ENCODE measurements around the gene ARHGAP15.

Gene ARHGAP15

GRCh38 chr2:143371616-143372015, 242.4 kb downstream of the ARHGAP15 start:
- Histone ChIP-seq H3K27ac (ENCODE audit: low read length) (no peak overlapping the region), H3K9me3 (replicated peaks; ENCODE audit: insufficient read depth, low read length) (no peaks in the 10 kb centered on the region), H3K4me2 (ENCODE audit: low read depth, low read length) (no peak overlapping the region), H3K4me3 (ENCODE audit: low read length) (no peak overlapping the region), H4K20me1 (ENCODE audit: insufficient read depth, low read length) (no peaks in the 10 kb centered on the region), H3F3A (ENCODE audit: insufficient read depth, low read length) (no peaks in the 10 kb centered on the region), H3K9ac (ENCODE audit: low read length) (no peak overlapping the region), H3K79me2 (ENCODE audit: low read length) (no peaks in the 10 kb centered on the region), H3K9me2 (replicated peaks; ENCODE audit: insufficient read depth, low read length) (no peaks in the 10 kb centered on the region), H3K36me3 (replicated peaks; ENCODE audit: insufficient read depth, low read length) (no peaks in the 10 kb centered on the region), H2AFZ (ENCODE audit: low read length) (no peak overlapping the region), H3K27me3 (replicated peaks; ENCODE audit: insufficient read depth, low read length) (no peaks in the 10 kb centered on the region), H3K4me1 (ENCODE audit: low read length) (no peaks in the 10 kb centered on the region)
- no peak for TF ChIP-seq EZH2 (optimal IDR thresholded peaks at IDR 0.05; ENCODE audit: low read depth, low read length)
- TF ChIP-seq CTCF (IDR thresholded peaks at IDR 0.05; ENCODE audit: low read length): no peak
- TF ChIP-seq EZH2phosphoT487 (IDR thresholded peaks at IDR 0.05; ENCODE audit: low read length): no peak
- DNase-seq: no peak

GRCh38 chr2:143375384-143375880, 246.2 kb downstream of the ARHGAP15 start:
- H3K4me2 ChIP-seq (ENCODE audit: low read depth, low read length): no peak overlapping the region
- H3K27me3 ChIP-seq (replicated peaks; ENCODE audit: insufficient read depth, low read length): no peaks in the 10 kb centered on the region
- no peaks in the 10 kb centered on the region for H3K79me2 ChIP-seq (ENCODE audit: low read length)
- H2AFZ ChIP-seq (ENCODE audit: low read length): no peak overlapping the region
- no peaks in the 10 kb centered on the region for H3K4me1 ChIP-seq (ENCODE audit: low read length)
- no peaks in the 10 kb centered on the region for H3K36me3 ChIP-seq (replicated peaks; ENCODE audit: insufficient read depth, low read length)
- H3K4me3 ChIP-seq (ENCODE audit: low read length): no peak overlapping the region
- H3F3A ChIP-seq (ENCODE audit: insufficient read depth, low read length): no peaks in the 10 kb centered on the region
- no peaks in the 10 kb centered on the region for H3K9me3 ChIP-seq (replicated peaks; ENCODE audit: insufficient read depth, low read length)
- no peak for DNase-seq
- no peak overlapping the region for H3K27ac ChIP-seq (ENCODE audit: low read length)
- no peaks in the 10 kb centered on the region for H3K9me2 ChIP-seq (replicated peaks; ENCODE audit: insufficient read depth, low read length)
- H3K9ac ChIP-seq (ENCODE audit: low read length): no peak overlapping the region
- no peaks in the 10 kb centered on the region for H4K20me1 ChIP-seq (ENCODE audit: insufficient read depth, low read length)
- TF ChIP-seq EZH2phosphoT487 (IDR thresholded peaks at IDR 0.05; ENCODE audit: low read length) (no peak), CTCF (IDR thresholded peaks at IDR 0.05; ENCODE audit: low read length) (no peak), EZH2 (optimal IDR thresholded peaks at IDR 0.05; ENCODE audit: low read depth, low read length) (no peak)

- Histone ChIP-seq H3K4me1 (ENCODE audit: low read length) (no peaks in the 10 kb centered on the region), H3K27ac (ENCODE audit: low read length) (no peak overlapping the region), H3K36me3 (replicated peaks; ENCODE audit: insufficient read depth, low read length) (no peaks in the 10 kb centered on the region), H3K9me2 (replicated peaks; ENCODE audit: insufficient read depth, low read length) (no peaks in the 10 kb centered on the region; the same call in 1 of the 2 replicates), H3K4me2 (ENCODE audit: low read depth, low read length) (no peak overlapping the region), H4K20me1 (ENCODE audit: insufficient read depth, low read length) (no peaks in the 10 kb centered on the region), H3K9me3 (replicated peaks; ENCODE audit: insufficient read depth, low read length) (no peaks in the 10 kb centered on the region), H2AFZ (ENCODE audit: low read length) (no peak overlapping the region), H3K27me3 (replicated peaks; ENCODE audit: insufficient read depth, low read length) (no peaks in the 10 kb centered on the region), H3K4me3 (ENCODE audit: low read length) (no peak overlapping the region), H3F3A (ENCODE audit: insufficient read depth, low read length) (no peaks in the 10 kb centered on the region), H3K79me2 (ENCODE audit: low read length) (no peaks in the 10 kb centered on the region), H3K9ac (ENCODE audit: low read length) (no peak overlapping the region)
- no peak for TF ChIP-seq EZH2phosphoT487 (IDR thresholded peaks at IDR 0.05; ENCODE audit: low read length)
- no peak for TF ChIP-seq EZH2 (optimal IDR thresholded peaks at IDR 0.05; ENCODE audit: low read depth, low read length)
- no peak for TF ChIP-seq CTCF (IDR thresholded peaks at IDR 0.05; ENCODE audit: low read length)
- DNase-seq: no peak
Measured at GRCh38 chr2:143378996-143379395, 249.8 kb downstream of the ARHGAP15 start.

Data from MM.1S (cell line).